Thymus (tissue), 11 donors: ENCODE measurements around the gene FHIT. TPM values are rescaled to one million over a fixed set of nuclear protein-coding genes. Genes with fewer than 3 reads are reported as not detected.
A peak's percentile ranks its signal among the peaks of the same experiment; 100 is the strongest.

Experiments used
- DNase-seq, 9 donors: peaks; one replicate each; pipeline ENCODE4 v3.0.0-alpha.2; 2013; ENCODE audit warnings: low spot score in 9 of 9, low read depth in 6 of 9, missing footprints in 1 of 9
- H3K27ac ChIP-seq, 2 donors: one replicate each; pipeline ENCODE4 v1.5.1; 2013; ENCODE audit warnings: control low read depth in 1 of 2, low read depth in 1 of 2, low read length in 1 of 2, mild to moderate bottlenecking in 1 of 2, moderate library complexity in 1 of 2
- H3K27me3 ChIP-seq, 2 donors: one replicate each; pipeline ENCODE4 v1.5.1; 2013; ENCODE audit warnings: low read length in 1 of 2; ENCODE audit not compliant: control insufficient read depth in 2 of 2, insufficient read depth in 1 of 2
- H3K36me3 ChIP-seq, 2 donors: one replicate each; pipeline ENCODE4 v1.5.1; 2013; ENCODE audit warnings: low read length in 1 of 2, mild to moderate bottlenecking in 1 of 2, moderate library complexity in 1 of 2; ENCODE audit not compliant: control insufficient read depth in 2 of 2, insufficient read depth in 2 of 2
- H3K4me1 ChIP-seq, 2 donors: one replicate each; pipeline ENCODE4 v1.5.1; 2013; ENCODE audit warnings: low read length in 2 of 2; ENCODE audit not compliant: control insufficient read depth in 2 of 2, insufficient read depth in 2 of 2
- H3K4me3 ChIP-seq, 2 donors: one replicate each; pipeline ENCODE4 v1.5.1; 2013; ENCODE audit warnings: low read length in 2 of 2, control low read depth in 1 of 2, mild to moderate bottlenecking in 1 of 2
- H3K9me3 ChIP-seq, 2 donors: one replicate each; pipeline ENCODE4 v1.5.1; 2013; ENCODE audit warnings: low read length in 1 of 2, mild to moderate bottlenecking in 1 of 2; ENCODE audit not compliant: control insufficient read depth in 2 of 2, insufficient read depth in 1 of 2
- WGBS: extraction: QIAGEN DNeasy Blood & Tissue Kit; methylation state at CpG from one replicate; pipeline ENCODE4 v1.1.7; 2013; 5-methylcytosine and 5-hydroxymethylcytosine counted together
- polyA plus RNA-seq: library from polyadenylated mRNA; stranded (reverse); fragments of 200-250 nt; gene quantifications from one replicate; pipeline ENCODE4 v1.2.3, GENCODE V29; 2013
- total RNA-seq: library from RNA; stranded (reverse); fragments of 120-200 nt; gene quantifications from one replicate; pipeline ENCODE4 v1.2.4, GENCODE V29; 2013
- donor health status: healthy.

Gene FHIT
- total and polyA plus RNA-seq, 2 donors: 9.2 to 13.2 TPM

- Histone ChIP-seq H3K36me3 (no peaks in the 10 kb centered on the region), H3K27ac (no peak overlapping the region), H3K27me3 (no peaks in the 10 kb centered on the region), H3K9me3 (no peaks in the 10 kb centered on the region), H3K4me3 (no peak overlapping the region), H3K4me1 (no peaks in the 10 kb centered on the region)
- DNase-seq: no peak
Observed at GRCh38 chr3:61132062-61132461, 119.2 kb downstream of the FHIT start.

- 98% methylated on average over 2 of the region's 2 CpGs for WGBS
- H3K9me3 ChIP-seq: no peaks in the 10 kb centered on the region
Observed at GRCh38 chr3:61118830-61119229, 132.4 kb downstream of the FHIT start.

DNA sequence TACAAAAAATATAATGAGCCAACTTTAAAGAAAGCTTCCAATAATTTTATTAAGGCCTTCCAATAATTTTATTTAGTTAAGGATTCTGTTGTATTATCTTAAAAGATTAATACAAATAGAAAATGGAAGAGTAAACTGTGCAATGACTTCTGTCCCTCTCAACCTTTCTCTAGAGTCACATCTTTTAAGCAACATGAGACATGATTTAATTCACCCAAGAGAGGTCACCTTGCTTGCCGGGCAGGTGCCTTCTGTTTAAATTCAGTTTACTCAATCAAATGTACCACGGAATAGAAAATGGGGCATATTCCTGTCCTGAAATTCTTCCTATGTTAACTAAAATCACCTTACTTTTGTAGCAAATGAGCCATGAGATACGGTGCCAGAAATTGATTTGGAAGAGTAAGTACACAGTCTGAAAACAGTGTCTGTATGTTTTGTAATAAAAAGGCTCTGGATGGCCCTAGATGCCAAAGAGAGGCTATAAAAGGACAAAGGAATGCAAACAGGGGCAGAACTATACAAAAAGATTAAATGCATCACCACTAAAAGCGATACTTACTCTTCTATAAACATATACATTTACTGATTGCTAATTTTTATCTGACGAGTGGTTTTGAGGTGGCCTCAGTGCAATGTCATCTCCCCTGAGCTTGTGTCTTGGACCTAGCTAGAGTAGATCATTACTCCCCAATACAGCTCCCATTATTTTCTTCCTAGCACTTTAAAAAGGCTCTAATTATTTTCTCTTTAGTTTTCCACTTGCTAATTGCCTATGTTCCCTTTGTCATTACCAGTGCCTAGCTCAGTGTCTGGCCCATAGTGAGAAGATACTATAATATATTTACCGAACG is 134.0 kb downstream of the FHIT start:
- Histone ChIP-seq H3K27ac (peak overlapping the region in 1 of 2 donors; percentile 26), H3K4me1 (peaks cover 0 to under 1% of the 10 kb centered on the region in 2 donors), H3K4me3 (no peak overlapping the region), H3K36me3 (no peaks in the 10 kb centered on the region), H3K27me3 (no peaks in the 10 kb centered on the region), H3K9me3 (no peaks in the 10 kb centered on the region)
- WGBS: 96% methylated on average over 7 of the region's 7 CpGs
- no peak for DNase-seq

More at GRCh38 chr3:61118830-61119229, 132.4 kb downstream of the FHIT start:
- H3K27me3 ChIP-seq: no peaks in the 10 kb centered on the region
- H3K4me1 ChIP-seq: no peaks in the 10 kb centered on the region
- no peak overlapping the region for H3K4me3 ChIP-seq
- no peak for DNase-seq
- no peak overlapping the region for H3K27ac ChIP-seq
- H3K36me3 ChIP-seq: no peaks in the 10 kb centered on the region

DNA sequence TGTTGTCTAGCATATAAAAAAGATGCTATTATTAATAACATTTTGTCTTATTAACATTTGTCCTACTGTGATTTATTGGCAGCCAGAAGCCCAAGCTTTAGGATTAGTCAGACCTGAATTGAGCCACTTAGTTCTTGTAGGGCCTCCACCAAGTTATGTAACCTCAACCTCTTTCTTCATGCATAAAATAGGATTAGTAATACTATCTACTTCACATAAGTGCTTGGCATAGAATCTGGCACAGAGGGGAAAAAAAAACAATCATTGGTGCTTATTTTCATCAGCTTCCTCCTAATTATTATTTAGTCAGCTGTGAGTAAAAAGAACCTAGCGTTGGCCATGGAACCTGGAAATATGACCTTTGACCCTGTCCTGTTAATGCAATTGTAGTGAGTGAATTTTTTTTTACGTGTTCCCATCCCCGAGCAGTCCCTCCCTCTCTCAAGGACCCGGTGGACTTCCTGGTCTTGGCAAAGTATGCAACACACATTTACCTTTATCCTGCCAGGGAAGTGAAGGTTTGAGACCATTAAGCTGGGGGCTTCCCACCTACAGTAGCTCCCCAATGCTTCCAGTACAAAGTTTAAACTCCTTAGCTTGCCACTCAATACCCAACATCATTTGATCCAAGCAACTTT is 136.8 kb downstream of the FHIT start:
- Histone ChIP-seq H3K4me3 (no peak overlapping the region), H3K9me3 (no peaks in the 10 kb centered on the region), H3K27ac (no peak overlapping the region), H3K4me1 (peaks cover 3 to 22% of the 10 kb centered on the region in 2 donors), H3K36me3 (no peaks in the 10 kb centered on the region), H3K27me3 (no peaks in the 10 kb centered on the region)
- WGBS: 97% methylated on average over 4 of the region's 4 CpGs
- DNase-seq: no peak

DNA sequence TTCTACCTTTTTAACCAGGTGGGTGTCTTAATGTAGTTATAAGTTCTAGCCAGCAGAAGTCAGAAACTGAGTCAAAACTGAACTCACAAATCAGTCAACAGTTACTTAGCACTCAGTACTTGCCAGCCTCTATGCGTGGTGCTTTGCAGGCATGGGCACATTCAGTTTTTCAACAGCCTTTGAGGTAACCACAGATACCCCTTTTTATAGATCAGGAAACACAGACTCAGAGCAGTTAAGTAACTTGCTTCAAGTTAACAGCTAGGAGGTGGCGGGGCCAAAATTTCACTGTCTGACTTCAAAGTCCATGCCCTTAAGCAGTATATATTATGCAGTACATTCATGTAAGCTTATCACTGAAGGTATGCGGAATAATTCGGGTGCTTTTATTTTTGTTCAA is 139.4 kb downstream of the FHIT start:
- Histone ChIP-seq H3K4me1 (peaks cover 3 to 22% of the 10 kb centered on the region in 2 donors), H3K4me3 (no peak overlapping the region), H3K27ac (no peak overlapping the region), H3K27me3 (no peaks in the 10 kb centered on the region), H3K9me3 (no peaks in the 10 kb centered on the region), H3K36me3 (no peaks in the 10 kb centered on the region)
- 67% methylated on average over 4 of the region's 4 CpGs for WGBS
- DNase-seq: peak in 6 of 9 donors; percentile 15 to 60 (median 23)

- no peaks in the 10 kb centered on the region for H3K27me3 ChIP-seq
- peaks cover 3 to 22% of the 10 kb centered on the region in 2 donors for H3K4me1 ChIP-seq
- no peak overlapping the region for H3K4me3 ChIP-seq
- no peaks in the 10 kb centered on the region for H3K36me3 ChIP-seq
- H3K27ac ChIP-seq: no peak overlapping the region
- H3K9me3 ChIP-seq: no peaks in the 10 kb centered on the region
- DNase-seq: peak in 6 of 9 donors; percentile 3 to 53 (median 19)
- 41% methylated on average over 2 of the region's 2 CpGs for WGBS
Observed at GRCh38 chr3:61110576-61110975, 140.7 kb downstream of the FHIT start.

DNA sequence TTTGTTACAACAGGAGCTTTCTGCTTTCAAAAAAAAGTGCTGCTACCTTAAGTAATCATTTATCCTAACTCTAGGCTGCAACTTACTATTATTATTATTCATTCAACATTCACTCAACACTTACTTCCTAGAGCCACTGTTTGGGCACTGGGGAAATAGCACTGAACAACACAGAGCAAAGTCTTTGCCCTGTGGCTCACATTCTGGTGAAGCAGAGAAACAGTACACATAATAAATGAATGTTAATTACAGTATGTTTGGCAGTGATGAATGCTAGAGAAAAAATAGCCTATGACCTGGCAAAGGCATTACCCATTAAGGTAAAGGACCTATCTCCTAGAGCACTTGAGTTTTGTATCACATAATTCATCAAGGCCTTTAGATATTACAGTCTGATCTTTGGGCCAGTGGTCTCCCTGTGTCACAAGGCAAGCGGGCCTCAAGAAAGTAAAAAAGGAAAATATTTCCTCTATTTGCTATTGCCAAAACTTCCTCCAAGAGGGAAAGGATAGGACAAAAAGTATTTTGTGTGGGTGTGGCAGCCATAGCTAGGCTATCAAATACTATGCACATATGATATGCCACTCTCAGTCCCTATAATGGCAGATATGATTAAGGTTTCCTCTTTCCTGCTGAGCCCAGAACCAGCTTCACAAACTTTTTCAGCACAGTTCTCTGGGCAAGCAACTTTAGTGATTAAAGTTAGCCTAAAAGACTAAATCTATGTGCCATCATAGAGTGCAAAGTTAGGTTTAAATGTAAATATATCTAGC is 142.8 kb downstream of the FHIT start:
- 0% methylated on average over 1 of the region's 1 CpG for WGBS
- no peak for DNase-seq
- H3K4me3 ChIP-seq: no peak overlapping the region

GRCh38 chr3:61094608-61095007 is 156.6 kb downstream of the FHIT start:
- WGBS: 95% methylated on average over 3 of the region's 3 CpGs
- H3K27ac ChIP-seq: no peak overlapping the region
- no peak for DNase-seq
- no peaks in the 10 kb centered on the region for H3K9me3 ChIP-seq
- no peak overlapping the region for H3K4me3 ChIP-seq
- H3K36me3 ChIP-seq: no peaks in the 10 kb centered on the region
- no peaks in the 10 kb centered on the region for H3K4me1 ChIP-seq
- no peaks in the 10 kb centered on the region for H3K27me3 ChIP-seq

More for the DNA sequence above, 142.8 kb downstream of the FHIT start:
- no peaks in the 10 kb centered on the region for H3K9me3 ChIP-seq
- no peak overlapping the region for H3K27ac ChIP-seq
- H3K4me1 ChIP-seq: peaks cover 3 to 22% of the 10 kb centered on the region in 2 donors
- no peaks in the 10 kb centered on the region for H3K36me3 ChIP-seq
- H3K27me3 ChIP-seq: no peaks in the 10 kb centered on the region

GRCh38 chr3:61093364-61093763 is 157.9 kb downstream of the FHIT start:
- no peaks in the 10 kb centered on the region for H3K4me1 ChIP-seq
- H3K27me3 ChIP-seq: no peaks in the 10 kb centered on the region
- no peaks in the 10 kb centered on the region for H3K9me3 ChIP-seq
- no peak for DNase-seq
- H3K4me3 ChIP-seq: no peak overlapping the region
- WGBS: 89% methylated on average over 2 of the region's 2 CpGs
- H3K36me3 ChIP-seq: no peaks in the 10 kb centered on the region
- no peak overlapping the region for H3K27ac ChIP-seq
